Adrenal gland (tissue), 5 donors: ENCODE data around the gene TNS4.

Experiments
- POLR2A ChIP-seq, 2 donors: fragments of 450-650 bp; IDR thresholded peaks; one replicate each; pipeline ENCODE4 v1.6.1; 2017; ENCODE audit warnings: antibody characterized with exemption in 2 of 2, mild to moderate bottlenecking in 2 of 2, moderate library complexity in 1 of 2
- TF ChIP-seq, protein P1 (sequence below), 6 experiments: fragments of 450-650 bp in 4 of 6; fragments of 200-600 bp in 2 of 6; sonication (generic) in 1 of 6; IDR thresholded peaks; 1 replicate in 5 of 6; 2 replicates in 1 of 6; pipeline versions ENCODE4 v1.5.1 to v1.8.0; 2016 to 2021; ENCODE audit warnings: antibody characterized with exemption in 6 of 6, mild to moderate bottlenecking in 2 of 6, moderate library complexity in 1 of 6
- donor health status: DM: no; HTN: no; CAD: no.

DNA sequence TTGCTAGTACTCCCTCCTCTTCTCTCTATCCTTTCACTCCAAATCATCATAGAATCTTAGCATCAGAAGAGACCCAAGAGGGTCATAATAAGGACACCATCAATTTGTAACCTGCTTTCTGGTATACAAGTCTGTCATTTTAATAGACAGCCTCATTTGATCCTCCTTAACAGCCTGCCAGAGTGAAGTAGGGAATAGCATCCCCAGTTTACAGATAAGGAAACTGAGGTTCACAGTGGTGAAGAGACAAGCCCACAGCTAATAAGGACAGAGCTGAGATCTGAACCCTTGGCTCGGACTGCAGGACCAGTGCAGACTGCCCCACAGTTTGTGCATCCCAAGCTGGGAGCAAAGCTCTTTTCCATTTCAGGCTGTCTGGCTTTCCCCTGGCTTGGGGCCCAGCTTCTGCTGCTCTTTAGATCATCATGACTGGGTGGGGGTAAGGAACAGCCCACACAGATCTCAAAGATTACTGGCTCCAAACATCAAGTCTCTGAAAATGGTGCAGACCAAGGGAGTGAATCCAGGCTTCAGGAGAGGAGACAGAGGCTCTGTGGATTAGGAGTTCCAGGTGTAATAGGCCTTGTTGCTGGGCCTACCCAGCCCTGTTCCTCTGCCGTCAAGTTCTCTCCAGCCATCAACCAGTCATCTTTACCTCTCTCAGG is 68.4 kb downstream of the TNS4 start:
- TF ChIP-seq, protein P1, sequence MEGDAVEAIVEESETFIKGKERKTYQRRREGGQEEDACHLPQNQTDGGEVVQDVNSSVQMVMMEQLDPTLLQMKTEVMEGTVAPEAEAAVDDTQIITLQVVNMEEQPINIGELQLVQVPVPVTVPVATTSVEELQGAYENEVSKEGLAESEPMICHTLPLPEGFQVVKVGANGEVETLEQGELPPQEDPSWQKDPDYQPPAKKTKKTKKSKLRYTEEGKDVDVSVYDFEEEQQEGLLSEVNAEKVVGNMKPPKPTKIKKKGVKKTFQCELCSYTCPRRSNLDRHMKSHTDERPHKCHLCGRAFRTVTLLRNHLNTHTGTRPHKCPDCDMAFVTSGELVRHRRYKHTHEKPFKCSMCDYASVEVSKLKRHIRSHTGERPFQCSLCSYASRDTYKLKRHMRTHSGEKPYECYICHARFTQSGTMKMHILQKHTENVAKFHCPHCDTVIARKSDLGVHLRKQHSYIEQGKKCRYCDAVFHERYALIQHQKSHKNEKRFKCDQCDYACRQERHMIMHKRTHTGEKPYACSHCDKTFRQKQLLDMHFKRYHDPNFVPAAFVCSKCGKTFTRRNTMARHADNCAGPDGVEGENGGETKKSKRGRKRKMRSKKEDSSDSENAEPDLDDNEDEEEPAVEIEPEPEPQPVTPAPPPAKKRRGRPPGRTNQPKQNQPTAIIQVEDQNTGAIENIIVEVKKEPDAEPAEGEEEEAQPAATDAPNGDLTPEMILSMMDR (IDR thresholded peaks at IDR 0.05), result no peak
- TF ChIP-seq POLR2A (IDR thresholded peaks at IDR 0.05), result no peak
